H9 (cell line): ENCODE measurements around the gene ETF1. TPM values are rescaled to one million over a fixed set of nuclear protein-coding genes. Genes with fewer than 3 reads are reported as not detected.

ENCODE experiments used
- DNase-seq: peaks from one replicate; pipeline ENCODE4 v3.0.0-alpha.2; 2017
- H2AFZ ChIP-seq: one replicate; pipeline ENCODE4 v1.6.1; 2013; ENCODE audit warnings: mild to moderate bottlenecking, low read length, control low read depth, moderate library complexity
- H2AK5ac ChIP-seq: 2 replicates; pipeline ENCODE4 v1.6.1; 2013; ENCODE audit warnings: low read length, control low read depth, mixed read lengths; ENCODE audit not compliant: insufficient read length
- H2BK120ac ChIP-seq: one replicate; pipeline ENCODE4 v1.6.1; 2013; ENCODE audit warnings: low read depth, mild to moderate bottlenecking, low read length, control low read depth, inconsistent platforms; ENCODE audit not compliant: poor library complexity, severe bottlenecking
- H2BK12ac ChIP-seq: 2 replicates; pipeline ENCODE4 v1.6.1; 2013; ENCODE audit warnings: low read length, control low read depth, mixed read lengths, low read depth; ENCODE audit not compliant: insufficient read length
- H2BK15ac ChIP-seq: 2 replicates; pipeline ENCODE4 v1.6.1; 2013; ENCODE audit warnings: low read depth, low read length, control low read depth
- H2BK20ac ChIP-seq: one replicate; pipeline ENCODE4 v1.6.1; 2013; ENCODE audit warnings: low read depth, mild to moderate bottlenecking, low read length, control low read depth, inconsistent platforms; ENCODE audit not compliant: poor library complexity, severe bottlenecking
- H2BK5ac ChIP-seq: 2 replicates; pipeline ENCODE4 v1.6.1; 2013; ENCODE audit warnings: low read length, control low read depth, mixed read lengths; ENCODE audit not compliant: insufficient read length
- H3K14ac ChIP-seq: 2 replicates; pipeline ENCODE4 v1.6.1; 2013; ENCODE audit warnings: low read length, control low read depth; ENCODE audit not compliant: insufficient read depth
- H3K18ac ChIP-seq: 2 replicates; pipeline ENCODE4 v1.6.1; 2013; ENCODE audit warnings: low read depth, mild to moderate bottlenecking, mixed read lengths, low read length, control low read depth; ENCODE audit not compliant: insufficient read length
- H3K23ac ChIP-seq: 2 replicates; pipeline ENCODE4 v1.6.1; 2013; ENCODE audit warnings: low read length, control low read depth, mixed read lengths, low read depth; ENCODE audit not compliant: insufficient read length
- H3K23me2 ChIP-seq: 2 replicates; pipeline ENCODE4 v1.6.1; 2013; ENCODE audit warnings: low read depth, mild to moderate bottlenecking, mixed read lengths, low read length, control low read depth; ENCODE audit not compliant: insufficient read length, poor library complexity, severe bottlenecking
- H3K27ac ChIP-seq: 2 replicates; pipeline ENCODE4 v1.5.1; 2013; ENCODE audit warnings: low read length, control low read depth, mixed read lengths, low read depth; ENCODE audit not compliant: insufficient read length
- H3K27me3 ChIP-seq: 2 replicates; pipeline ENCODE4 v1.6.1; 2013; ENCODE audit warnings: low read length, control low read depth, inconsistent platforms; ENCODE audit not compliant: insufficient read depth
- H3K4ac ChIP-seq: 2 replicates; pipeline ENCODE4 v1.6.1; 2013; ENCODE audit warnings: low read depth, mild to moderate bottlenecking, control low read depth, inconsistent platforms, low read length, moderate library complexity
- H3K4me1 ChIP-seq: 2 replicates; pipeline ENCODE4 v1.6.1; 2013; ENCODE audit warnings: low read length, control low read depth, inconsistent platforms; ENCODE audit not compliant: insufficient read depth
- H3K4me2 ChIP-seq: 2 replicates; pipeline ENCODE4 v1.6.1; 2013; ENCODE audit warnings: low read length, control low read depth, mixed read lengths; ENCODE audit not compliant: insufficient read length, insufficient read depth
- H3K56ac ChIP-seq: 2 replicates; pipeline ENCODE4 v1.6.1; 2013; ENCODE audit warnings: low read depth, mild to moderate bottlenecking, mixed read lengths, low read length, control low read depth; ENCODE audit not compliant: insufficient read length
- H3K79me1 ChIP-seq: 2 replicates; pipeline ENCODE4 v1.6.1; 2013; ENCODE audit warnings: low read depth, mild to moderate bottlenecking, moderate library complexity, low read length, control low read depth, inconsistent platforms; ENCODE audit not compliant: insufficient read depth, poor library complexity, severe bottlenecking
- H3K79me2 ChIP-seq: 2 replicates; pipeline ENCODE4 v1.6.1; 2013; ENCODE audit warnings: low read length, control low read depth, inconsistent platforms; ENCODE audit not compliant: insufficient read depth
- H3K9ac ChIP-seq: 2 replicates; pipeline ENCODE4 v1.6.1; 2013; ENCODE audit warnings: low read length, control low read depth, mixed read lengths; ENCODE audit not compliant: insufficient read length; ENCODE audit errors: extremely low read depth
- H3K9me3 ChIP-seq: one replicate; pipeline ENCODE4 v1.6.1; 2013; ENCODE audit warnings: low read depth, low read length, inconsistent platforms; ENCODE audit not compliant: control insufficient read depth
- H3T11ph ChIP-seq: one replicate; pipeline ENCODE4 v1.6.1; 2013; ENCODE audit warnings: mild to moderate bottlenecking, low read length, control low read depth, inconsistent platforms
- H4K20me1 ChIP-seq: one replicate; pipeline ENCODE4 v1.6.1; 2013; ENCODE audit not compliant: control insufficient read depth, insufficient read length, insufficient read depth
- H4K5ac ChIP-seq: 2 replicates; pipeline ENCODE4 v1.6.1; 2013; ENCODE audit warnings: low read depth, mild to moderate bottlenecking, mixed read lengths, low read length, control low read depth; ENCODE audit not compliant: insufficient read length
- H4K8ac ChIP-seq: replicated peaks from 2 replicates; pipeline ENCODE4 v1.6.1; 2013; ENCODE audit warnings: low read length, control low read depth, mixed read lengths, low read depth; ENCODE audit not compliant: insufficient read length
- H4K91ac ChIP-seq: 2 replicates; pipeline ENCODE4 v1.6.1; 2013; ENCODE audit warnings: low read depth, mild to moderate bottlenecking, moderate library complexity, mixed read lengths, low read length, control low read depth; ENCODE audit not compliant: insufficient read length
- H3K27ac Mint-ChIP-seq, 3 experiments: 2 replicates in 2 of 3; 3 replicates in 1 of 3; pipeline ENCODE4 v1.8.0; 2020 to 2021; ENCODE audit warnings: mixed read lengths in 3 of 3, mild to moderate bottlenecking in 1 of 3, moderate library complexity in 1 of 3
- H3K27me3 Mint-ChIP-seq: 2 replicates; pipeline ENCODE4 v1.8.0; 2021; ENCODE audit warnings: low read depth, mild to moderate bottlenecking, moderate library complexity, mixed read lengths
- H3K36me3 Mint-ChIP-seq, 3 experiments: 2 replicates in 2 of 3; 3 replicates in 1 of 3; pipeline ENCODE4 v1.8.0; 2020 to 2021; ENCODE audit warnings: low read depth in 3 of 3, mixed read lengths in 3 of 3; ENCODE audit not compliant: insufficient read depth in 1 of 3
- H3K4me1 Mint-ChIP-seq, 2 experiments: 2 replicates each; pipeline ENCODE4 v1.8.0; 2020; ENCODE audit warnings: mixed read lengths in 2 of 2
- H3K4me3 Mint-ChIP-seq, 2 experiments: 2 replicates in 1 of 2; 3 replicates in 1 of 2; pipeline ENCODE4 v1.8.0; 2020 to 2021; ENCODE audit warnings: mild to moderate bottlenecking in 2 of 2, mixed read lengths in 2 of 2, moderate library complexity in 1 of 2
- H3K9me3 Mint-ChIP-seq, 2 experiments: 2 replicates in 1 of 2; 3 replicates in 1 of 2; pipeline ENCODE4 v1.8.0; 2020; ENCODE audit warnings: mild to moderate bottlenecking in 2 of 2, mixed read lengths in 2 of 2, moderate library complexity in 1 of 2
- CTCF ChIP-seq: fragments of 200-600 bp; sonication (generic); conservative IDR thresholded peaks from 3 replicates; pipeline ENCODE4 v1.8.0; 2021; ENCODE audit warnings: antibody characterized with exemption, mild to moderate bottlenecking
- WGBS: extraction: QIAGEN DNeasy Blood & Tissue Kit; methylation state at CpG from one replicate; pipeline ENCODE4 v1.1.7; 2013; ENCODE audit warnings: missing lambda C conversion rate, low lambda C conversion rate, mixed read lengths; ENCODE audit not compliant: insufficient read length; ENCODE audit errors: extremely low coverage; 5-methylcytosine and 5-hydroxymethylcytosine counted together
- total RNA-seq: library from RNA; stranded (reverse); gene quantifications from 2 replicates; pipeline ENCODE4 v1.2.1, GENCODE V29; 2021

Gene ETF1
- total RNA-seq, 1 experiment from 2014 or later = 175 TPM

- no peak overlapping the region for H3T11ph ChIP-seq
- peaks cover 11% of the 10 kb centered on the region for H3K23me2 ChIP-seq
- no peak overlapping the region for H2BK15ac ChIP-seq
- peak overlapping the region; percentile 52 to 75; a peak in 4 of 5 replicates for H3K4me3 Mint-ChIP-seq
- H3K4me2 ChIP-seq = peak overlapping the region; percentile 52
- H3K56ac ChIP-seq = no peak overlapping the region
- H4K5ac ChIP-seq = no peak overlapping the region
- no peak overlapping the region for H4K91ac ChIP-seq
- no peak overlapping the region for H3K4ac ChIP-seq
- H4K20me1 ChIP-seq = no peaks in the 10 kb centered on the region
- no peak overlapping the region for H3K23ac ChIP-seq
- H3K79me2 ChIP-seq = no peaks in the 10 kb centered on the region
- WGBS = no CpG with 5 or more reads among the region's 12 CpGs
- no peaks in the 10 kb centered on the region; the same call in 1 of the 2 replicates for H3K27me3 ChIP-seq
- no peak overlapping the region for H2BK12ac ChIP-seq
- no peak overlapping the region for H2BK5ac ChIP-seq
- no peak overlapping the region for H3K27ac ChIP-seq
- H3K79me1 ChIP-seq = no peaks in the 10 kb centered on the region
- no peaks in the 10 kb centered on the region; a peak in 1 of 7 replicates for H3K36me3 Mint-ChIP-seq
- peaks cover 32 to 41% of the 10 kb centered on the region in 2 experiments for H3K4me1 Mint-ChIP-seq
- no peak overlapping the region for H2BK120ac ChIP-seq
- no peaks in the 10 kb centered on the region; a peak in 1 of 5 replicates for H3K9me3 Mint-ChIP-seq
- 0 out of 2 replicates have a peak overlapping the region, but pooled peaks have one; percentile 93 for H3K14ac ChIP-seq
- H3K4me1 ChIP-seq = peaks cover 4% of the 10 kb centered on the region; the same call in 1 of the 2 replicates
- H2BK20ac ChIP-seq = no peak overlapping the region
- no peaks in the 10 kb centered on the region for H3K9me3 ChIP-seq
- H3K27ac Mint-ChIP-seq = no peak overlapping the region
- H4K8ac ChIP-seq = no peak overlapping the region
- H2AK5ac ChIP-seq = no peak overlapping the region
- no peak overlapping the region for H3K9ac ChIP-seq
- no peak overlapping the region for H3K18ac ChIP-seq
- peaks cover 45% of the 10 kb centered on the region for H3K27me3 Mint-ChIP-seq
- no peak for DNase-seq
- TF ChIP-seq CTCF = no peak
- no peak overlapping the region for H2AFZ ChIP-seq
Measured at GRCh38 chr5:138490648-138491283, 52.3 kb downstream of the ETF1 start.
